OCI-LY1 (cell line): ENCODE results near the gene TLR6.
"Not testable (repeated sequence)": the region's sequence is repeated elsewhere in the genome, so short reads cannot be mapped to it uniquely, and the experiment has no call there.

Experiments used
- H2AFZ ChIP-seq: fragments of 200-600 bp; sonication (generic), shearing (Covaris generic); 2 replicates; pipeline ENCODE4 v1.6.0; 2014; ENCODE audit warnings: antibody characterized with exemption, mild to moderate bottlenecking, low read length
- H3F3A ChIP-seq: fragments of 200-600 bp; sonication (generic), shearing (Covaris generic); 2 replicates; pipeline ENCODE4 v1.6.0; 2014; ENCODE audit warnings: mild to moderate bottlenecking, antibody characterized with exemption, low read length, moderate library complexity; ENCODE audit not compliant: insufficient read depth
- H3K27ac ChIP-seq: fragments of 200-600 bp; sonication (generic); 2 replicates; pipeline ENCODE4 v1.5.1; 2014; ENCODE audit warnings: low read length, mixed run types, mild to moderate bottlenecking, low read depth; ENCODE audit not compliant: poor library complexity, severe bottlenecking
- H3K27me3 ChIP-seq: fragments of 200-600 bp; sonication (generic); 2 replicates; pipeline ENCODE4 v1.6.0; 2014; ENCODE audit warnings: antibody characterized with exemption, mild to moderate bottlenecking, low read length, moderate library complexity; ENCODE audit not compliant: insufficient read depth
- H3K36me3 ChIP-seq: fragments of 200-600 bp; sonication (generic); 2 replicates; pipeline ENCODE4 v1.6.1; 2014; ENCODE audit warnings: mild to moderate bottlenecking, antibody characterized with exemption, low read length, moderate library complexity, mixed read lengths; ENCODE audit not compliant: insufficient read depth
- H3K4me1 ChIP-seq: fragments of 200-600 bp; sonication (generic); 2 replicates; pipeline ENCODE4 v1.5.1; 2014; ENCODE audit warnings: mild to moderate bottlenecking, low read length, moderate library complexity; ENCODE audit not compliant: insufficient read depth, severe bottlenecking
- H3K4me2 ChIP-seq: fragments of 200-600 bp; sonication (generic), shearing (Covaris generic); 2 replicates; pipeline ENCODE4 v1.6.1; 2014; ENCODE audit warnings: low read length
- H3K4me3 ChIP-seq: fragments of 200-600 bp; sonication (generic); 2 replicates; pipeline ENCODE4 v1.5.1; 2014; ENCODE audit warnings: low read length, low read depth, mild to moderate bottlenecking, mixed read lengths; ENCODE audit not compliant: poor library complexity, severe bottlenecking
- H3K79me2 ChIP-seq: fragments of 200-600 bp; shearing (Covaris generic); 2 replicates; pipeline ENCODE4 v1.6.1; 2016; ENCODE audit warnings: mixed run types, low read length, mixed read lengths; ENCODE audit not compliant: insufficient read depth
- H3K9ac ChIP-seq: fragments of 200-600 bp; sonication (generic), shearing (Covaris generic); 2 replicates; pipeline ENCODE4 v1.6.1; 2014; ENCODE audit warnings: mild to moderate bottlenecking, low read length, mixed read lengths
- H3K9me2 ChIP-seq: fragments of 200-600 bp; sonication (generic), shearing (Covaris generic); 2 replicates; pipeline ENCODE4 v1.6.1; 2014; ENCODE audit warnings: low read depth, mild to moderate bottlenecking, low read length, mixed read lengths
- H3K9me3 ChIP-seq: fragments of 200-600 bp; shearing (Covaris generic); 2 replicates; pipeline ENCODE4 v1.6.1; 2014; ENCODE audit warnings: low read length, mixed read lengths
- H4K20me1 ChIP-seq: fragments of 200-600 bp; sonication (generic), shearing (Covaris generic); 2 replicates; pipeline ENCODE4 v1.6.0; 2016; ENCODE audit warnings: mild to moderate bottlenecking, low read length; ENCODE audit not compliant: insufficient read depth
- EZH2 ChIP-seq: fragments of 200-600 bp; sonication (generic), shearing (Covaris generic); IDR thresholded peaks from 2 replicates; pipeline ENCODE4 v1.8.0; 2017; ENCODE audit warnings: borderline replicate concordance, mixed run types, mild to moderate bottlenecking, antibody characterized with exemption, low read length, moderate library complexity, mixed read lengths
- TF ChIP-seq, protein P1 (sequence below): fragments of 200-600 bp; sonication (generic), shearing (Covaris generic); IDR thresholded peaks from 2 replicates; pipeline ENCODE4 v1.5.1; 2017; ENCODE audit warnings: mild to moderate bottlenecking, antibody characterized with exemption, low read length, moderate library complexity, mixed read lengths

The TLR6 gene

DNA sequence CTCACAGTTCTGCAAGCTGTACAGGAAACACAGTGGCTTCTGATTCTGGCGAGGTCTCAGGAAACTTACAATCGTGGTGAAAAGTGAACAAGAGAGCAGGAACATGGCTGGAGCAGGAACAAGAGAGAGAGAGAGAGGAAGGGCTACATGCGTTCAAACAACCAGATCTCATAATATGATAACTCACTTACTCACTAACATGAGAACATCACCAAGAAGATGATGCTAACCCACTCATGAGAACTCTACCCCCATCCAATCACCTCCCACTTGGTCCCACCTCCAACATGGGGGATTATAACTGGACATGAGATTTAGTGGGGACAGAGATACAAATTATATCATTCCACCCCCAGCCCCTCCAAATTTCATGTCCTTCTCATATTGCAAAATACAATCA lies 42.2 kb downstream of the TLR6 start:
- Histone ChIP-seq H2AFZ (no peak overlapping the region), H3K9me2 (no peaks in the 10 kb centered on the region), H3K9ac (no peak overlapping the region), H3K4me1 (peaks cover 32% of the 10 kb centered on the region), H3K27ac (no peak overlapping the region), H3K4me2 (no peak overlapping the region), H3K79me2 (no peaks in the 10 kb centered on the region), H3K36me3 (peaks cover 18% of the 10 kb centered on the region), H3F3A (no peaks in the 10 kb centered on the region), H3K9me3 (peaks cover 16% of the 10 kb centered on the region; the same call in 1 of the 2 replicates), H3K4me3 (no peak overlapping the region), H3K27me3 (no peaks in the 10 kb centered on the region), H4K20me1 (no peaks in the 10 kb centered on the region)
- TF ChIP-seq, protein P1, sequence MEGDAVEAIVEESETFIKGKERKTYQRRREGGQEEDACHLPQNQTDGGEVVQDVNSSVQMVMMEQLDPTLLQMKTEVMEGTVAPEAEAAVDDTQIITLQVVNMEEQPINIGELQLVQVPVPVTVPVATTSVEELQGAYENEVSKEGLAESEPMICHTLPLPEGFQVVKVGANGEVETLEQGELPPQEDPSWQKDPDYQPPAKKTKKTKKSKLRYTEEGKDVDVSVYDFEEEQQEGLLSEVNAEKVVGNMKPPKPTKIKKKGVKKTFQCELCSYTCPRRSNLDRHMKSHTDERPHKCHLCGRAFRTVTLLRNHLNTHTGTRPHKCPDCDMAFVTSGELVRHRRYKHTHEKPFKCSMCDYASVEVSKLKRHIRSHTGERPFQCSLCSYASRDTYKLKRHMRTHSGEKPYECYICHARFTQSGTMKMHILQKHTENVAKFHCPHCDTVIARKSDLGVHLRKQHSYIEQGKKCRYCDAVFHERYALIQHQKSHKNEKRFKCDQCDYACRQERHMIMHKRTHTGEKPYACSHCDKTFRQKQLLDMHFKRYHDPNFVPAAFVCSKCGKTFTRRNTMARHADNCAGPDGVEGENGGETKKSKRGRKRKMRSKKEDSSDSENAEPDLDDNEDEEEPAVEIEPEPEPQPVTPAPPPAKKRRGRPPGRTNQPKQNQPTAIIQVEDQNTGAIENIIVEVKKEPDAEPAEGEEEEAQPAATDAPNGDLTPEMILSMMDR: no peak
- no peak for TF ChIP-seq EZH2

DNA sequence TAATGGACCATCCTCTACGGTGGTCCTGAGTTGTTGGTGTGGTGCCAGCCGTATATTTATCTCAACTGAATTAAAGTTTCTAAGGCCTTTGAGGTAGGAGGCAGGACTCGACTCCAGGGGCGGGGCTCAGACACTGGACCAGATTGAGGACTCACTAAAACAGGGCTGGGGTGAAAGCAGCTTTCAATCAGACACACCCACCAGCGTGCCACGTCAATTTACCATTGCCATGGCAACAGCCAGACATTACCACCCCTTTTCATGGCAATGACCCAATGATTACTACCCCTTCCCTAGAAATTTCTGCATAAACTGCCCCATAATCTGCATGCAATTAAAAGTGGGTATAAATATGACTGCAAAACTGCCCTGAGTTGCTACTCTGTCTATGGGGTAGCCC lies 45.3 kb downstream of the TLR6 start:
- Histone ChIP-seq H3K4me2 (no peak overlapping the region), H4K20me1 (no peaks in the 10 kb centered on the region), H2AFZ (no peak overlapping the region), H3K9ac (no peak overlapping the region), H3K9me2 (no peaks in the 10 kb centered on the region), H3K4me1 (peaks cover 11% of the 10 kb centered on the region), H3K79me2 (no peaks in the 10 kb centered on the region), H3K36me3 (peaks cover 18% of the 10 kb centered on the region), H3K27ac (no peak overlapping the region), H3F3A (no peaks in the 10 kb centered on the region), H3K4me3 (no peak overlapping the region), H3K9me3 (peaks cover 16% of the 10 kb centered on the region; the same call in 1 of the 2 replicates), H3K27me3 (no peaks in the 10 kb centered on the region)
- TF ChIP-seq EZH2: no peak
- TF ChIP-seq, protein P1: no peak

DNA sequence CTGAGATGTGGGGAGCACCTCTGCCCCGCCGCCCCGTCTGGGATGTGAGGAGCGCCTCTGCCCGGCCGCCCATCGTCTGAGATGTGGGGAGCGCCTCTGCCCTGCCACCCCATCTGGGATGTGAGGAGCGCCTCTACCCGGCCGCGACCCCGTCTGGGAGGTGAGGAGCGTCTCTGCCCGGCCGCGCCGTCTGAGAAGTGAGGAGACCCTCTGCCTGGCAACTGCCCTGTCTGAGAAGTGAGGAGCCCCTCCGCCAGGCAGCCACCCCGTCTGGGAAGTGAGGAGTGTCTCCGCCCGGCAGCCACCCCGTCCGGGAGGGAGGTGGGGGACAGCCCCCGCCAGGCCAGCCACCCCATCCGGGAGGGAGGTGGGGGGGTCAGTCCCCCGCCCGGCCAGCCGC lies 49.2 kb downstream of the TLR6 start:
- H3K4me2 ChIP-seq, H3K4me3 ChIP-seq, H2AFZ ChIP-seq, H3K27ac ChIP-seq, H3K9me3 ChIP-seq, H3K9me2 ChIP-seq, H3F3A ChIP-seq, H3K27me3 ChIP-seq, H3K9ac ChIP-seq, H3K79me2 ChIP-seq, H4K20me1 ChIP-seq: not testable (repeated sequence)
- Histone ChIP-seq H3K4me1 (peaks cover 29% of the 10 kb centered on the region), H3K36me3 (peaks cover 14% of the 10 kb centered on the region)

DNA sequence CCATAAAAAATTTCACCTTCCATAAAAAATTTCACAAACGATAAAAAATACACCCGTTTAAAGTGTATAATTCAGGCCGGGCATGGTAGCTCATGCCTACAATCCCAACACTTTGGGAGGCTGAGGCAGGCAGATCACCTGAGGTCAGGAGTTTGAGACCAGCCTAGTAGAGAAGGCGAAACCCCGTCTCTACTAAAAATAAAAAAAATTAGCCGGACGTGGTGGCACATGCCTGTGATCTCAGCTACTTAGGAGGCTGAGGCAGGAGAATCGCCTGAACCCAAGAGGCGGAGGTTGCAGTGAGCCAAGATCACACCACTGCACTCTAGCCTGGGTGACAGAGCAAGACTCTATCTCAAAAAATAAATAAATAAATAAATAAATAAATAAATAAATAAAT lies 50.4 kb downstream of the TLR6 start:
- not testable (repeated sequence) for H3K4me2 ChIP-seq, H3K27me3 ChIP-seq, H4K20me1 ChIP-seq, H3F3A ChIP-seq, H2AFZ ChIP-seq, H3K9me2 ChIP-seq, H3K79me2 ChIP-seq
- peaks cover 29% of the 10 kb centered on the region for H3K4me1 ChIP-seq
- H3K4me3 ChIP-seq: peak overlapping the region; percentile 61
- H3K36me3 ChIP-seq: peaks cover 26% of the 10 kb centered on the region
- H3K9ac ChIP-seq: peak overlapping the region; percentile 83; the same call in 1 of the 2 replicates
- peak overlapping the region; percentile 95 for H3K27ac ChIP-seq
- H3K9me3 ChIP-seq: peaks cover 13% of the 10 kb centered on the region
